Activated CD4-positive, alpha-beta T cell treated with anti-CD3 and anti-CD28 coated beads, Interleukin-2, amount 50 U/mL, for 4 hours (primary cell): ENCODE results near the gene TAS1R2.

Experiments used
- DNase-seq, 2 experiments: peaks; one replicate each; pipeline ENCODE4 v3.0.0-alpha.2; 2020

The TAS1R2 gene

DNA sequence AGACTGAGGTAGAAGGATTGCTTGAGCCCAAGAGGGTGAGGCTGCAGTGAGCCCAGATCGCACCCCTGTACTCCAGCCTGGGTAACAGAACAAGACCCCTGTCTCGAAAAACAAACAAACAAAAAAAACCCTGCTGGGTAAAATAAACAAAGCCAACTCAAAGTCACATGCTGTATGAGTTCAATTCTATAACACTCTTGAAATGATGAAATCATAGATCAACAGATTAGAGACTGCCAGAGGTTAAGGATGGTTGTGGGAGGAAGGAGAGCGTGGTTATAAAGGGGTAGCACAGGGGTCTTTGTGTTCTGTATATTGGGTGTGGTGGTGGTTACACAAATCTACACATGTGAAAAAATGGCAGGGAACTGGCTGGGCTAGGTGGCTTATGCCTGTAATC, 62.5 kb downstream of the TAS1R2 start:
- DNase-seq, result no peak

DNA sequence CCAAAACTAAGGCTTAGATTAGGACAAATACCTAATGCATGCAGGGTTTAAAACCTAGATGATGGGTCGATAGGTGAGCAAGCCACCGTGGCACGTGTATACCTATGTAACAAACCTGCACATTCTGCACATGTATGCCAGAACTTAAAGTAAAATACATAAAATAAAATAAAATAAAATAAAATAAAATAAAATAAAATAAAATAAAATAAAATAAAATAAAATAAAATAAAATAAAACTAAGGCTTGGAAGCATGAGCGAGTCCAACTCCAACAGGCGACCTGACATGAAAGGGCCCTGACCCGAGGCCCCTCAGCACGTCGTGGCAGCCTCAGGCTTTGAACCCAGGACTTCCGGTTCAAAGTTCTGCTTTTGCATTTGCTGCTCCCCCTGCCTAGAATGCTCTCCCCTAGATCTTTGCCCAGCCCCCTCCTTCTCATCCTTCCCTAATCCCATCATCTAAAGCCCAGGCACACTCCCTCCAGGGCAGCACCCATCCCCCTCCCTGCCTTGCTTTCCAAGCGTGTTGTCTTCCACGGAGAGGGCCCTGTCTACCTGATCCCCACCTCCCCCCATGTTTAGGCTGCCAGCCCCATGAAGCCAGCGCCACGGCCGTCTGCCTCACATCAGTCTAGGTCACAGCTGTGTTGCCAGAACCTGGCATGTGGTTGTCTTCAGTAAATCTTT, 64.3 kb downstream of the TAS1R2 start:
- no peak for DNase-seq

DNA sequence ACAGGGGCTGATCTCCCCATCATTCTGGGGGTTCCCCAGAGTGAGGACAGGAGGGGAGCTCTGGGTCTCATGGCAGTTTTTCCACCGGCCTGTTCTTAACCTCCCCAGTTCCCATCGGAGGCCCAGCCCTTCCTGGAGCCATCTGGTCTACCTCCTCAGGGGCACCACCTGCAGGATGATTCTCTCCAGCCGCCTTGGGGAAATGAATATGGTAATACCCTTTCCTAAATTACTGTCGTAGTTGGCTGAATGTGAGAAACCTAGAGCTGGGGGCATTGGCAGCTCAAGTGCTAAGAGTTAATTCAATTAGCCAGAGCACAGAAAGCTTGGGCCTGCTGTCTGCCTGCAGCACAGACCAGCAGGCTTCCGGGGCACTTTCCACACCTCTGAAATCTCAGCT, 64.9 kb downstream of the TAS1R2 start:
- DNase-seq, result no peak

DNA sequence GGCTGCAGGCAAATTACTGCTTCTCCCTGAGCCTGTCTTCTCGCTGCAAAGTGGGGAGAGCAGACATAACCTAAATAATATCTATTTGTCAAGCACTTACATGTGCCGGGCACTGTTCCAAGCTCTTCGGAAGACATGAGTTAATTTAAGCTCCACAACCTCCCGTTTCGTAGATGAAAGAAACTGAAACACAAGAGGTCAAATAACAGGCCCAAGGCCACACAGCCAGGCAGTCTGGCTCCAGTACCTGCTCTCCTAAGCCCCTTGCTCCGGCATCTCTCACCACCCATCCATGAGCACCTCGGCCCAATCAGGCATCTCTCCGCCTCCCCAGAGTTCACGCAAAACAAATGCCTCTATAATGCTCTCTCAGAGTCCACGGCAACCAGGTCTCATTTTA, 65.4 kb downstream of the TAS1R2 start:
- no peak for DNase-seq

DNA sequence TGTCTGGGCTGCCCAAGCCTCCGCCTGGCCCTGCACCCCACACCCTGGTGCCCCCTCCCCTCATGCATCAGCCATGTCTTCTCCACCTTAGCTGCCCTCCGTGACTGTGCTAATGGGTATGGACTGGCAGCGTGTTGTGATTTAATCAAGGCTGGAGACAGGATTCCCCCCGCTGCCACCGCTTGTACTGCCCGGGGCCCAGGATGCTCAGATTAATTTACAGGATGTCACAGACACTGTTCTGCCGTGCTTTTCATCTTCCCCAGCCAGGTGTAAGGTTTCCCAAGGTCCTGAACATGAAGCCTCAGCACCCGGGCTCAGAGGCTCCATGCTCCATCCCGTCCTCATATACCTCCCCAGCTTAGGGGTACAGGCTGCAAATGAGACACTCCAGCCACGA, 66.3 kb downstream of the TAS1R2 start:
- no peak for DNase-seq

DNA sequence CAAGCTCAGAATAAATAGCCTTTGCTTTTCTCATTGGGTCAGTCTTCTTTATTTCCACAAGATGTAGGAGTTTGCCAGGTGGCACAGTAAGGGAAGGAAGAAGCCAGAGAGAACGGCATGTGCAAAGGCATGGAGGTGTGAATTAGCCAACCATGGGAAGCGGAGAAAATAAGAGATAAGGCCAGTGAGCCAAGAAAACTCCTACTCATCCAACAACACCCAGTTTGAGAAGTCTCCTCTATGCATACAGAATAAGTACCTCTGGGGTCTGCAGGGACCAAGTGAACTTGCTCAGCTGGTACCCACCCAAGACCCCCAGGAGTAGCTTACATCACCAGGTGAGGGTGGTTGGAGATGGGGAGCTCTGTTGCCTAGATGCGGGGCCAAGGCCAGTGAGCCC, 66.7 kb downstream of the TAS1R2 start:
- no peak for DNase-seq
